Nucleus accumbens (tissue), 56 donors: ENCODE data around the gene RGL1.

Experiments used
- DNase-seq, 56 donors: peaks; one replicate each; lab custom pipeline; 2025; lab: John Stamatoyannopoulos, UW

RGL1 gene

GRCh38 chr1:183910845-183911244 lies 105.9 kb downstream of the RGL1 start:
- no peak for DNase-seq

GRCh38 chr1:183911285-183911684 lies 106.4 kb downstream of the RGL1 start:
- no peak for DNase-seq

GRCh38 chr1:183912265-183912886 lies 107.5 kb downstream of the RGL1 start:
- DNase-seq = no peak

GRCh38 chr1:183913567-183913993 lies 108.7 kb downstream of the RGL1 start:
- DNase-seq = no peak

- DNase-seq = no peak
Measured at GRCh38 chr1:183914276-183914675, 109.4 kb downstream of the RGL1 start.

GRCh38 chr1:183914891-183915290 lies 110.0 kb downstream of the RGL1 start:
- no peak for DNase-seq

GRCh38 chr1:183915625-183916510 lies 110.9 kb downstream of the RGL1 start:
- DNase-seq = peak in 50 of 56 donors; percentile 13 to 87 (median 70)

- no peak for DNase-seq
Measured at GRCh38 chr1:183916574-183916973, 111.7 kb downstream of the RGL1 start.

- DNase-seq = no peak
Measured at GRCh38 chr1:183918589-183918988, 113.7 kb downstream of the RGL1 start.

GRCh38 chr1:183920651-183921050 lies 115.7 kb downstream of the RGL1 start:
- DNase-seq = peak in 48 of 56 donors; percentile 11 to 87 (median 62)

GRCh38 chr1:183922197-183922596 lies 117.3 kb downstream of the RGL1 start:
- DNase-seq = no peak

- no peak for DNase-seq
Measured at GRCh38 chr1:183925947-183926346, 121.0 kb downstream of the RGL1 start.

GRCh38 chr1:183926983-183927382 lies 122.1 kb downstream of the RGL1 start:
- no peak for DNase-seq

GRCh38 chr1:183931646-183932271 lies 126.8 kb downstream of the RGL1 start:
- no peak for DNase-seq

- peak in 53 of 56 donors; percentile 16 to 93 (median 71) for DNase-seq
Measured at GRCh38 chr1:183932412-183932811, 127.5 kb downstream of the RGL1 start.

- DNase-seq = no peak
Measured at GRCh38 chr1:183933528-183934179, 128.7 kb downstream of the RGL1 start.

- DNase-seq = no peak
Measured at GRCh38 chr1:183934314-183934713, 129.4 kb downstream of the RGL1 start.

GRCh38 chr1:183936009-183936408 lies 131.1 kb downstream of the RGL1 start:
- DNase-seq = no peak

- no peak for DNase-seq
Measured at GRCh38 chr1:183936791-183937190, 131.9 kb downstream of the RGL1 start.

- DNase-seq = no peak
Measured at GRCh38 chr1:183937611-183938010, 132.7 kb downstream of the RGL1 start.

- DNase-seq = no peak
Measured at GRCh38 chr1:183941001-183941400, 136.1 kb downstream of the RGL1 start.
